ENCODE results near the gene PPIE.

GRCh38 chr1:39713557-39713956, 25.1 kb upstream of the PPIE start:
- TF ChIP-seq CTCF (IDR thresholded peaks at IDR 0.05; ENCODE audit: borderline replicate concordance, extremely low read depth, low read length, poor library complexity, severe bottlenecking) (no peak), EZH2 (IDR thresholded peaks at IDR 0.05; ENCODE audit: borderline replicate concordance, low read depth, low read length, severe bottlenecking) (no peak)
